Activated CD4-positive, alpha-beta T cell treated with anti-CD3 and anti-CD28 coated beads, Interleukin-10, Interleukin-2, amounts not matched to agents 100 ng/mL and 50 ng/mL, durations not matched to agents 16 hours and 8 hours (primary cell): ENCODE results near the gene SPIC.
"Not testable (repeated sequence)": the region's sequence is repeated elsewhere in the genome, so short reads cannot be mapped to it uniquely, and the experiment has no call there.

Experiments
- DNase-seq: peaks from one replicate; pipeline ENCODE4 v3.0.0-alpha.2; 2020

Gene SPIC

DNA sequence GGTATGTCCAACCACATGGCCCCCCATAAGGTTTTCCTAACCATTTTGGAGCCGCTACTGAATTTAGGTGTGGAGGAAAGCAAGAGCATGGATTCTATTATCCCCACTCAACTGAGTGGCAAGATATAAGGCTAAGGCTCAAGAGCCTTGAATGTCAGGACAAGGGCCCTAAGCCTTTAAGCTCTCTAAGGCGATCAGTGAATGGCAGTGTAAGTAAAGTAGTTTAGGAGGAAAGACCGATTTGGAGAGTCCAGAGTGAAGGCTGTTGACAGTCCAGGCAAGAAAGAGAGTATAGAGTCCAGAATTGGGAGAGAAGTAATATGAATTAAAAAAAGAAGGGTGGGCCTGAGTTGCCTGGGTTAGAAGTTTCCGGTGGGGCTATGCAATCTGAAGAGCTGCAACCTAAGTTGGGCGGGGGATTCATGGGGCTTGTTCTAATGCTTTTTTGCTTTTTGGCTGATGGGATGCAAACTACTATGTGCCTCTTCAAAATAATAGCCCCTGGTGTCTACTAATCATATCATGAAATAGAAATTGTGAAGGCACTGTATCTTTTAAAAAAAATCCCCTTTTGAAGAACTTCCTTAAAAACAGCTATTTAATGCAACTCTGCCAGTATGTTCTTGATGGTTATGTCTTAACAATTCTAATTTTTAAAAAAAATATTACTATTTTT lies at the start of gene SPIC:
Gene SPIC (plus strand): TSS at position 626 of the 676 bp plus-strand sequence. CDS start 1,569 bp downstream, outside the sequence.
- DNase-seq, result no peak

DNA sequence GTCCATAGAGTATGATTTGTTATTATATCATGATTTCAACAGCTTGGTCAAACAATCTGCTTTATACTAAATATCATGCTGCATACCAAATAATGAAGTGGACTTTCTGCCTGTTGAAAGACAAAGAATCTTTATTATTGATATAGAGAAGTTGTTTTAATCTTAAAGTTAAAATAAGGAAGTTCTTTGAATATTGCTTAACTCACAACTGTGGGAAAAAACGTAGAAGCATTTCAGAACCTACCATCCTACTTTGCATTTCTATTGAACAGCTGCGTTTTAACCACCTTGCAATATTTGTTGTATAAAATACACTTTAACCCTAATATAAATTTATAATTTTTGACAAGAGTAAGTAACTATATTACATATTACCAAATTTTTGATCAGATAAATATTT lies 44.7 kb upstream of the SPIC start:
- no peak for DNase-seq

DNA sequence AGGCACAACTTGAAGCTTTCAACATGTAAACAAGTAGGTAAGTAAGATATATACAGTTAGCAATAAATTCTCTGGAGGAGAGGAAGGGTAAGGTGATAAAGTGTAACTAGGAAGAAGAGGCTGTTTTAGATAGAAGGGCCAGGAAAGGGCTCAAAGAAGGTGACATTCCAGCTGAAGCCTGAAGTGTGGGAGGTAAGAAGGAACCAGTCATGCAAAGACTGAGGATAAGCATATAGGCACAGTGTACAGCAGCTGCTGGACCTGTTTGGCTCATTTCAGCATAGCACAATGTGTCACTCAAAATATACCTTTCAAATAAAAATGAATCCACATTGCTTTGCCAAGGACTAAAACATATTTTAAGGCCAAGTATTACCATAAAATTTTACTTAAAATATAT lies 39.0 kb upstream of the SPIC start:
- DNase-seq, result no peak

DNA sequence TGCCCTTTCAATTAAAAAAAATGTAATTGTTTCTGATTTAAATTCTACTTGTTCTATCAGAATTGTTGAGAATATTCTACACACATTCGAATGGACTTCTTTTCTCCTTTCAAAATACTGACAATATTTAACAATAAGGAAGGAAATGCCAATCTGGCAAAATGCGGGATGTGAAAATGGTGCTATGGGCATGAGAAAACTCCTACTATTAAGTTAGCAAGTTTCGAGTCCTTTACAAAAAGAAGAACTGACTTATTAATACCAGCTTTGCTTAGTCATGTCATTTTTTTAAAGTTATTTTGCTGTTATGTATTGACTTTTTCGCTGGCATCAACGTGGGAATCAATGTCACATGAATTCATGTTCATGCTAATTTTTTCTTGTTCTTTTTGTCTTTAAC lies 35.9 kb upstream of the SPIC start:
- no peak for DNase-seq

DNA sequence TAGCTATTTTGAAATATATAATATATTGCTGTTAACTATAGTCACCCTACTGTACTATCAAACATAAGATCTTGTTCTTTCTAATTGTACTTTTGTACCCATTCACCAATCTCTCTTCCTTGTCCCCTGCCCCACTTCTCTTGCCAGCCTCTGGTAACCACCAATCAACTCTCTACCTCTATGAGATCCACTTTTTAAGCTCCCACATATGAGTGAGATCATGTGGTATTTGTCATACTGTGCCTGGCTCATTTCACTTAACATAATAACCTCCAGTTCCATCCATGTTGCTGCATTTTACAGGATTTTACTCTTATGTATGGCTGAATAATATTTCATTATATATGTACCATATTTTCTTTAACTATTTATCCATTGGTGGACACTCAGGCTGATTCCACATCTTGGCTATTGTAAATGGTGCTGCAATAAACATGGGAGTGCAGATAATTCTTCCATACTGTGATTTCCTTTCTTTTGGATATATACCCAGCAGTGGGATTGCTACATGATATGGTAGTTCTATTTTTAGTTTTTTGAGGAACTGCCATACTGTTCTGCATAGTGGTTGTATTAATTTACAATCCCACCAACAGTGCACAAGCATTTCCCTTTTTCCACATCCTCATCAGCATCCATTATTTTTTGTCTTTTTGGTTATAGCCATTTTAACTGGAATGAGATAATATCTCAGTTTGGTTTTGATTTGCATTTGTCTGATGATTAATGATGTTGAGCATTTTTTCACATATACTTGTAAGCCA lies 33.5 kb upstream of the SPIC start:
- no peak for DNase-seq

DNA sequence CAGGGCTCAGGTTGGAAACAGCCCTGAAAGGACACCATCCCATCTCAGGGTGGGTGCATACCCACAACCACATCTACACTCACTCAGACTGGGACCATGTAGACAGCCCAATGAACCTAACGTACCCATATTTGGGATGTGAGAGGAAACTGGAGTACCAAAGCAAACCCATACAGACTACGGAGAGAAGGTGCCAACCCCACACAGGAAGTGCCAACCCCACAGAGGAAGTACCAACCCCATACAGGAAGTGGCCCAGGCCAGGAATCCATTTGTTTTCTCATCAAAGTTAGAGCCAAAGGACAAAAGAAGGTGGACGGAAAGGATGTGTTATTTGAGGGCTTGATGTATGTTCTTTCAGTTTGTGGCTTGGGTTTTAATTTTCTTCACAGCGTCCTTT lies 19.5 kb upstream of the SPIC start:
- peak; percentile 53 for DNase-seq

DNA sequence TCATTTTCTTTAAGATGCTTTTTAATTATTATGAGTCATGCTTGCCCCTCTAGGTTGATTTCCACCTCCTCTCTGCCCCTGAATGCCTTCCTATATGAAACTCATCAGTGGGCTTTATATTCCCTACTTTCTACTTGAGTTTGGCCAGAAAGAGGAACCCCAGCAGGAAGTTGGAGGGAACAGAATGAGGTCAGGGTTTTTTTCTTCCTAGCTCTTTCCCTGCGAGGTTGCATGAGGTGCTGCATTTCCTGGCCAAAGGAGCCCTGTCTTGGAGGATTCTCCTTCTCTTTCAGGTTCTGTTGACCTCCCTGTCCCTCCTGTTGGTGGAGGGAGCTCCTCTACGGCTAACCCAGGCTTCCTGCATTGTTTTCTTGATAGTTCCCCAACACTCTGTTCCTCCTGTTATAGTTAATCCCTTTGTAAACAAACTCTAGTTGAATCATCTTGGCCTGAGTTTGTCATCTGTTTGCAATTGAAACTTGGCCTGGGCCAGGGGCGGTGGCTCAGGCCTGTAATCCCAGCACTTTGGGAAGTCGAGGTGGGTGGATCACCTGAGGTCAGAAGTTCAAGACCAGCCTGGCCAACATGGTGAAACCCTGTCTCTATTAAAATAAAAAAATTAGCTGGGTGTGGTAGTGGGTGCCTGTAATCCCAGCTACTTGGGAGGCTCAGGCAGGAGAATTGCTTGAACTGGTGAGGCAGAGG lies 15.3 kb upstream of the SPIC start:
- no peak for DNase-seq

DNA sequence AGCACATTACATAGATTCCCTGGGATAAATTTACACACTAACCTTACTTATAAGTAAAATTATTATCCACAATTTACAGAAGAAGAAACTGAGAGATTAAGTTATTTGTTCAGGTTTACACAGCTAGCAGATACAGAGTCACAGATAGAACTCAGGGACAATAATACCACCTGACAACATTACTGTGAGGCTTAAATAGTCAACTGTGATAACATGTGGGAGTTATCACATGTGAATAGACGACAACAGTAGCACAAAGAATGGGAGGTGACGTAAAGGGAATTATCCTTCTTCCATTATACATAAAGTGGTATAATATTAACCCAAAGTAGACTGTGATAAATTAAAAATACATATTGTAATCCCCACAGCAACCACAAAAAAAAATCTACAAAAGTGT lies 6.2 kb upstream of the SPIC start:
- DNase-seq, result no peak

DNA sequence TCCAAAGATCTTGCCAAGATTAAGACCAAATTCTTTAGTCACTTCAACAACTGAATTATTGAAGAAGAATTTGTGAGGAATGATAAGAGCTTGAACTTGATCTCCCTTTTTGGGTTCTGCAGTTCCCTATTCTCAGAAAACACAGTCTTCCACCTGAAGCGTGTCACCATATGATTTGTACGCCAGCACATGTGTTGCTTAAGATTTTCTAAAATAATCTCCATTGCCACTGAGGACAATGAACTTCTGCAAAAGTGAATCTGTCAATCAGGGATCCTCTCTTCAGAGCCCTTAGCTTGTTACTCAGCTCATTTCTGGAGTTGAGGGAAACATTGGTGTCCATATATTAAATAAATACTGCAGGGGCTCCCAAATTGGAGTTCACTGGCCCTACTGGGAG lies 4.2 kb upstream of the SPIC start:
- no peak for DNase-seq

DNA sequence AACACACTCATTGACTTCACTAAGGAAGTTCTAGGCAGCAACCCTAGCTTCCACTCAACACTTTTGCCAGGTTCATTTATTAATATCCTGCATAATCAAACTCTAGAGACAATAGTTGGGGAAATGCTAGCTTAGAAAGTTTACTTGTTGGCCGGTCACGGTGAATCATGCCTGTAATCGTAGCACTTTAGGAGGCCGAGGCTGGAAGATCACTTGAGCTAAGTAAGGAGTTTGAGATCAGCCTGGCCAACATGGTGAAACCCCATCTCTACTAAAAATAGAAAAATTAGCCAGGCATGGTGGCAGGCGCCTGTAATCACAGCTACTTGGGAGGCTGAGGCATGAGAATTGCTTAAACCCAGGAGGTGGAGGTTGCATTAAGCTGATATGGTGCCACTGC lies 3.3 kb upstream of the SPIC start:
- DNase-seq, result not testable (repeated sequence)

DNA sequence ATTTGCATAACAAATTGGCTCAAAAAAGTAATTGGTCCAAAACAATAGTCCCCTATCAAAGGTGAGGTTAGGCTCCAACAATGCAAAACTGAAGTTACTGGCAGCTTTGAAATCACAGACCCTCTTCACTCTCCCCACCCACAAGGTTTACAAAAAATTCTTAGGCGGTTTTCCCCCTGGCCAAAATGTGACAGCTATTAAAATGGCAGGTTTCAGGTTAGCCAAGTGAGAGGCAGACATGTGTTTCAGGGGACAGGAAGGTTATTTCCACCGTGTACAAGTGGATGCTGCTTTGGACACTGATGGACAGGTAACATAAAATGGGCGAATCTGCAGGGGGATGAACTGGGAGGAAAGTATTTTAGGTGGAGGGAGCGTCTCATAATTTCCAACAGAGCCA lies 888 bp upstream of the SPIC start:
- no peak for DNase-seq

DNA sequence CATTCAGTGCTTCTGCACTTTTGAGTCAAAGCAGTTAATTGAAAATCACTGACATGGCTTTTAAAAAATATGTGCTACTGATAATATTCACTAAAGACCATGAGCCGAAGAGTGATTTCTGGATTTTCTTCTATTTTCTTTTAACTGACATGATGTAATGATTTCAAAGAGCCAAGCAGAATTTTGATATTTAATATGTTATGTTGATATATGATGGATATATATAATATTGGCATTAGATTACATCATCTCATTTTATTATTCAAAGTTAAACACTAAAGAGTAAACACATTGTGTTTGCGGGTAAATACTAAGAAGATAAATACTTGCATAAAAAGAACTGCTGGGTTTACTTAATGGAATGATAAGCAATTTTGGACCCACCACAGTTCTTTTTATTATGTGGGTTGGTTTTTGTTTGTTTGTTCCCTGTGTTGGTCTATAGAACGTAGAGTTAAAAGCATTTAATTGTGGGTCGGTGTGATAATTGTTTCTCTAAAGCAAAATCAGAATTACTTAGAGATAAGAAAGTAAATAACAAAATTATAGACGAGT lies 692 bp downstream of the SPIC start:
- DNase-seq, result no peak

DNA sequence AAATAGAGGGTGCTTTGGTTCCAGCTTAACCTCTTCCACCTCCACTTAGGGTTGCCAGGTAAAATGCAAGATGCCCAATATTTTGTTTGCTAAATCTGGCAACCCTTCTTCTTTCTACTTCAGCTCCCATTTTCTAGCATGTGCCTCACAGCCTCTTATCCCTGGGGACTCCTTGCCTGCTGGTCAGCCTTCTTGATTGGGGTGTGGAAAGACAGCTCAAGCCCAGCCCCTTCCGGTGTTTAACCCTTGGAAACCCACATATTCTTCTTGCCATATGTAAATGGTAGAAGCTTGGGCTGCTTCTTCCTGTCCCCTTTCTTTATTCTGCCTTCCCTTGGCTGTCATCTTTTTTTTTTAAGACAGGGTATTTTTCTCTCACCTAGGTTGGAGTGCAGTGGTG lies 5.7 kb downstream of the SPIC start:
- no peak for DNase-seq

DNA sequence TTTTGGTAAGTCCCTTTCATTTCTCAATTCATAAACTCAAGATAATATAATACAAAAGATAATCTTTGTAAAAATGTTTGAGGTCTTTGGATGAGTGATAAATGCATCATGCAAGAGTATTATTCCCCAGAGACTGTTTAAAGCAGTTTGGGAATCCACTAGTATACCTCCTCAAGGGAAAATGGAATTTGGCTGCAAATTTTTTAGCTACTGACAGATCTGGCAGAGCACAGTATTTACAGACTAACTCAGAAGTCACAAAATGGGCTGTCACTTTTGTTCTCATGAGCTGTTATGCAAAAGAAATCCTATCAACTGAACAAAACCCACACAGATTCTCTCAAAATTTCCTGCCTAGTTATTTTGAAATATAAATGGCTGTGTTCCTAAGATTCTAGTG lies 9.9 kb downstream of the SPIC start:
- no peak for DNase-seq

DNA sequence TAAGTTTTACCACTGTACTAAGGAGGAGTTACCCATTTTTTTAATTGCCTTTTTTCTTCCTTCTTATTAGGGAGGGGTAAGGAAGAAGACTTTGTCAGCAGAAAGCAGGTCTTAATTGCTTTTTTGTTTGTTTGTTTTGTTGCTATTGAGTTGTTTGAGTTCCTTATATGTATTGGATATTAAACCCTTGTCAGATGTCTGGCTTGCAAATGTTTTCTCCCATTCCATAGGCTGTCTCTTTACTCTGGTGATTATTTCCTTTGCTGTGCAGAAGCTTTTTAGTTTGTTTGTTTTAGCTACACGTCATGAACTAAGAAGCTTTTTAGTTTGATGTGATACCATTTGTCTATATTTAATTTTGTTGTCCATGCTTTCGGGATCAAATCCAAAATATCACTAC lies 13.3 kb downstream of the SPIC start:
- DNase-seq, result no peak

DNA sequence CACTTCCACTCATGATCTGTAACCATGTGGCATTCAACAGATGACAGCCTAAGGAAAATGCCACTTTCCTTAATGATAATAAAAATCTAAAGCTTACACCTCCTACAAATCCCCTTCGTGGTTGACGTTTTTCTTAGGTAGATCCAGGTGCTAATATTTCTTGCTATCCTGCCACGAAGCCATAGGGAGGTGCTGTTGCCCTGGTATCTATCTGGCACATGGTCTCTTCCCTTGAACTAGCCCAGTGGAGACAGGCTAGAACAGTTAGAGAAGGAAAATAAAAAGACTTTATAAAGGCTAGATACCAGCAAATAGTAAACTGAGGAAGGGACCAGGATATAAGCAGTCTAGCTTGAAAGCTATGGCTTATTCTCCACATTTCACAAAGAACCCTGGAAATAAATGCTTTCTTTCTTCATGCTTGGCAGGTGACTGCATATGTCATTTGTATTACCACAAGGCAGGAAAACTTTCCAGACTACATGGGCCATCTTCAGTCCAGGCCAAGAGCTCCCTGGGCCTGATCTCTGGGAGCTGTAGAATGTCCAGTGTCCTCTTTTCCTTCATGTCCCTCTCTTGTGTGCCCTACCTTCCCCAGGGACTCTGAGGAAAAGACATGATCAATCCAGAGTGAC lies 15.3 kb downstream of the SPIC start:
- peak; percentile 36 for DNase-seq

DNA sequence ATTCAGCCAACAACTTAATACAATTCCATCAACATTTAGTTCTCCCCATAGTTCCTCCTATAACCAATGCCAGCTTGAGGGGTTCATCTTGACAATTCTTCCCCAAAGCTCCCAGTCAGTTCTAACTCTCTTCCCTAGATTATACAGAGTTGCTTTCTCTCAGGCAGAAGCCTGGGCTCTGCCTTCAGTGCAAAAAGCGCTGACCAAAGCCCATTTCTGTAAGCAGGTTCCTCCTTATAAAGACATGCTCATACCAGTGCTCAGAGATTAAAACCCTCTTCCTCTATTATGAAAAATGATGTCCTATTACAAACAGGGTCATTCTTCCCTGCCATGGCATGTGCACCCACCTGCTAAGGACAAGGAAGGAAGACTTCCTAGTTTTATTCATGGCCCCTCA lies 16.2 kb downstream of the SPIC start:
- DNase-seq, result no peak

DNA sequence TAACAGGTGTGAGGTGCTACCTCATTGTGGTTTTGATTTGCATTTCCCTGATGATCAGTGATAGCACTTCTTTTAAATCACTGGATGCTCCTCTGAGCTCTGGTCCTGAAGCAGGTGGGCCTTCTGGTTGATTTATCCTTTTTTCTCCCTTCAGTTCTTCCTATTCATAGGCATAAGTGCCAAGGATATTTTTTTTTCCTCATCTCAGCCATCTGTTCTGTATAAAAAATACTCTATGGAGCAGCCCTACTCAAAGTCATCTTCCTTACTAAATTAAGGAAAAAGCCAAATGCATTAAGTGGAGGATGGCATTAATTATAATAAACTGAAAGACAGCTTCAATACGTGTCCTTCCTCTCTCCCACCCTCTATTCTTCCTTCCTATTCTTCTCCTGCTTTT lies 18.4 kb downstream of the SPIC start:
- DNase-seq, result no peak

DNA sequence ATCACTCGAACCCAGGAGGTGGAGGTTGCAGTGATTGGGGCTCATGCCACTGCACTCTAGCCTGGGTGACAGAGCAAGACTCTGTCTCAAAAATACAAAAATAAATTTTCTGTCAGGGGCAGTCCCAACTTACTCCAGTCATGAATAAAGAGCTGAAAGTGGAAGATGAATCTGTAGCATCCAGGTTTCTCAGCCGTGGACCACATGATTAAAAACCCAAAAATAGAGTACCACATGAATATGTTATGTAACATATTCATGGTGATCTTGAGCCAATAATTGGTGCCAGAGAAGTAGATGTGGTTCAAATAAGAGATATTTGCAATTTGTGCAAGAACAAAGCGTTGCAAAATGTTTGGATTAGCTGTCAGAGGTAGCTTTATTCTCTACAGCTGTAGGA lies 23.1 kb downstream of the SPIC start:
- no peak for DNase-seq

DNA sequence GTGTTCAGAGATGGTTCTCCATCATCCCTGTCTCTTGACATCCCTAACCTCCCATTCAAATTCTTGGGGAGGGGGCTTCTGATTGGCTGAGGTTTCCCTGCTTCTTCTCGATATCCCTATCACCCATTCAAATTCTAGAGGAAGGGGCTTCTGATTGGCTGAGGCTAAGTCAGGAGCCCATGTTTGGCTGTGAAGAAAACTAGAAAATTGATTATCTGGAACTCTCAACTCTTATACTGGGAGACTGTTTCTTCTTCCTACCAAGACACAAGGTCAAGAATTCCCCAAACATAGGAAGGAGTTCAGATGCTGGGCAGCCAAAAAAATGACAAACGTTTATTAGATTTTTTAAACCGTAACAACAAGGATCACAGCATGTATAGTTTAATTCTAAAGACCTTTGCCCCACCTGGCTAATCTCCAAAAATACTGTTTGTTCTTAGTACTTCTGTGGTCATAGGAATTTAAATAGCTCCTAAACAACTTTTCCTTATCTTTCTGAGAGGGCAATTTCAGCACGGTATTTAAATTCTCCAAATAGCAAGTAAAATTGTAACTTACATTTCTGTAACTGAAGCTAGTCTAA lies 26.4 kb downstream of the SPIC start:
- no peak for DNase-seq

DNA sequence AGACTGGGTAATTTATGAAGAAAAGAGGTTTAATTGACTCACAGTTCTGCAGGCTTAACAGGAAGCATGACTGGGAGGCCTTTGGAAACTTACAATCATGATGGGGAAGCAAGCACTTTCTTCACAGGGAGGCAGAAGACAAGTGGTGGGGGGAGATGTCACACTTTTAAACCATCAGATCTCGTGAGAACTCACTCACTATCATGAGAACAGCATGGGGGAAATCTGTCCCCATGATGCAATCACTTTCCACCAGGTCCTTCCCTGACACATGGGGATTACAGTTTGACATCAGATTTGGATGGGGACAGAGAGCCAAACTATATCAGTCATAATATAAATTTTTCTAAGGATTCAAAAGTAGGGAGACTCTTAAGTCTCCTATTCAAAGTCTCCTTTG lies 46.0 kb downstream of the SPIC start:
- no peak for DNase-seq

DNA sequence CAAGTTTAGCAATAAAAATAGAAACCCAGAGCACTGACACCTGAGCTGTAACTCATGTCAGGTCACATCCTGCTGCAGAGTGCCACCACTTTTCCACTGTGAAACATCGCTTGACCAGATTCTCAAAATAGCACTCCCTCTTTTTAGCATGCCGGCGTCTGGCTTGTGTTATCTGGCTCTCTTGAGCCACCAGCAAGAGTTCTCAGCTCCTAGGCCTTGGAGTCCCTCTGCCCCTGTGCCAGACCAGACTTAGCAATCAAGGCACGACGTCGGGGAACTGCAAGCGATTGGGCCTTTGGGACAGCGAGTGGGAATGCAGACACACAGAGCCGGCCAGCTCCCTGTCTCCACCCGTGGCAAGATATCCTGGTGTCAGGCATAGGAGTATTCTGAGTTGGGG lies 52.5 kb downstream of the SPIC start:
- DNase-seq, result no peak

DNA sequence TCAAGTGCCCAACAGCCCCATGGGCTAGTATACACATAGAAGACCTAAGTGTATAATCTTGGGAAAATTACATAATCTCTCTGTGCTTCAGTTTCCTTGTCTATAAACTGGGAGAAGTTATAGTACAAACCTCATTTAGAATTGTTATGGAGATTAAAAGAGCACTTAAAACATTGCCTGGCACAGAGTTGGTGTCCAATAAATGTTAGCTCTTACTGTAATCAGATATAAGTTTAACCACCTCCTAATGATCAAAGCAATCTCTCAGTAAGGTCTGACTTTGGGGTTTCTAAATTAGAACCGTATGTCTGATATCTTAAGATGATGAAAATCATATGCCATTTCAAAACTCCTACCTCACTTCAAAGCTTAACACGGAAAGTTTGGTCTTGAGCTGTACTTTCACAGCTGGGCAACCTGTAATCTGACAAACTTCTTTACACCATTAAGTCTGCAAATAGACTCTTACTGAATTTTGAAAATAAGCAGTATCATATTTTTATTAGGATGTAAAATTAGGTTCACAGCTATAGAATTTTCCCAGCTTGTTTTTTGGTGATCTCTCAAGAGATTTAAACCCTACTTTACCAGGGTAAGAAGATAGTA lies 61.0 kb downstream of the SPIC start:
- DNase-seq, result no peak
